NCI-H128 (cell line): ENCODE data around the gene SCAMP5.
A peak's percentile ranks its signal among the peaks of the same experiment; 100 is the strongest.

ENCODE experiments used
- DNase-seq: peaks from one replicate; lab custom pipeline; 2025; ENCODE audit not compliant: unreplicated experiment; lab: John Stamatoyannopoulos, UW

Gene SCAMP5

GRCh38 chr15:74976159-74976558 lies 19.2 kb upstream of the SCAMP5 start:
- DNase-seq: no peak

DNA sequence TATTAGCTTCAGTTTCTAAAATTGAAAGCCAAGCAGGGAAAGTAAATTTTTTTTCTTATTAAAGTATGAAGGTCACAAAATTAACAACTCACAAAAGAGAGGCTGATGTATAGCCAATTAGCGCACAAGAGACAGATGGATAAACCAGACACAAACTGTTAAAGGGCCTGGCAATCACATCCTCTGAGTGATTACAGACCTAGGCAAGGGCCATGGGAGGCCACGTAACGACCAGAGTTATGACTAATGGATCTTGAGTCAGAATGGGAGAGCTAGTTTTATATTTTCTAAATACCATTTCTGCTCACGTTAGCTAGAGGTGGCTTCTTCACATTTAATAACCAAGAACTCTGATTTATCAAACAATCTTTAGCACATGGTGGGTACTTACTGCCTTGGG lies 17.8 kb upstream of the SCAMP5 start:
- no peak for DNase-seq

- no peak for DNase-seq
Observed at GRCh38 chr15:74978077-74978476, 17.3 kb upstream of the SCAMP5 start.

- peak; percentile 31 for DNase-seq
Observed at GRCh38 chr15:74978503-74978902, 16.9 kb upstream of the SCAMP5 start.

DNA sequence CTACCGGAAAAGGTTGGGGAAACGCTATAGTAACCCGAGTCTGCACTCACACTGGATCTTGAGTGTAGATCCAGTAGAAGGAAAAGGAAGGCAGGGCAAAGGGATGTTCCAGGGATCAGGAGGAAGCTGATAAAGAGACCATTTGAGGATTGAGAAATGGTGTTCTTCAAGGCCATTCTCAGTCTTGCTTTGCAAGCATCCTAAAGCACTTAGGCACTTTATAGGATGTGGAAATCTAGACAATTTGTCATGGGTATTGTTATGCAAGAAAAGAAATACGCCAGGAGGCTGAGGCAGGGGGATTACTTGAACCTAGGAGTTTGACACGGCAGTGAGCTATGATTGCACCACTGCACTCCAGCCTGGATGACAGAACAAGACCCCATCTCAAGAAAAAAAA lies 13.2 kb upstream of the SCAMP5 start:
- DNase-seq: no peak

DNA sequence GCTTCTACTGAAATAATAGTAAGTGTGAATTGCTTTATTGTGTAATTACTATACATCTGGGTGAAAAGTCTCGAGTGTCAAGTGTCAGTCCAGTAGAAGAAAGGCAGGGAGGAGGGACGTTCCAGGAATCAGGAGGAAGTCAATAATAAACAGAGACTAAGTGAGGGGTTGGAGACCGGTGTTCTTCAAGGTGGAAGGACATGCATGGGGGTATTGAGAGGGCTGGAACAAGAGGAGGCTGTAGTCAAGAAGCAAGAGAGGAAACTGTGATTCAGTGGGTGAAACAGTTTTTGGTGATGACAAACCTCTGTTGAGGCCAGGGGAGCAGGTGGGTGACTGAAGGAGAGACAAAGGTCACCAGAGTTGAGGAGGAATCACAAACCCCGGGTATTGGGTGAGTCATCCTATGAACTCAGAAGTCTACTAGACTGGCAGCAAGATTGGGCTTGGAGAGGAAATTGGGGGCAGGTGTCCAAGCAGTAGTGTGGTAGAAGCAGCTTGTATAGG lies 11.6 kb upstream of the SCAMP5 start:
- no peak for DNase-seq

DNA sequence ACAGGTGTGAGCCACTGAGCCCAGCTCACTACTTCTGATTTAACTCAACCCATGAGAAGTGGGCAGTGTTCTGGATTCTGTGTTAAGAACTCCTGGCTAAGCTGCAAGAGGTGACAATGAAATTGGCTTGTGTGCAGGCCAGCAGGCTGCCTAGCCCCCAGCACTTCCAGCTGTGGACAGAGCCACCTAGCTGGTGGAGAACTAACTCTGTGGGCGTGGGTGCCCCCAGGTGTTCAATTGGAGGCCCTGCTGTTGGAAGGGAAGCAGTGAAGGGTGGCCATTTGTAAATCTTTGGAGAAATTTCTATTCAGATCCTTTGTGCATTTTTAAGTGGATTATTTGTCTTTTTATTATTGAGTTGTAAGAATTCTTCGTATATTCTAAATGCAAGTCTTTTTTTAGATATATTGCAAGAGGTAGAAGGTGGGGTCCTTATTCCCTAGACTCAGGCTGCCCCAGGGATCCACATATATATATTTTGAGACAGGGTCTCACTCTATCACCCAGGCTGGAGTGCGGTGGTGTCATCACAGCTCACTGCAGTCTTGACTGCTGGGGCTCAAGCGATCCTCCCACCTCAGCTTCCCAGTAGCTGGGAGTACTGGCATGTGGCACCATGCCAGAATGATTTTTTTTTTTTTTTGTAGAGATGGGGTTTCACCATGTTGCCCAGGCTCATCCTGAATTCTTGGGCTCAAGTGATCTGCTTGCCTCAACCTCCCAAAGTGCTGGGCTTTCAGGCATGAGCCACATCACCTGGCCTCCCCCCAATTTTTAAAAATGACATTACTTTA lies 7.2 kb upstream of the SCAMP5 start:
- no peak for DNase-seq

DNA sequence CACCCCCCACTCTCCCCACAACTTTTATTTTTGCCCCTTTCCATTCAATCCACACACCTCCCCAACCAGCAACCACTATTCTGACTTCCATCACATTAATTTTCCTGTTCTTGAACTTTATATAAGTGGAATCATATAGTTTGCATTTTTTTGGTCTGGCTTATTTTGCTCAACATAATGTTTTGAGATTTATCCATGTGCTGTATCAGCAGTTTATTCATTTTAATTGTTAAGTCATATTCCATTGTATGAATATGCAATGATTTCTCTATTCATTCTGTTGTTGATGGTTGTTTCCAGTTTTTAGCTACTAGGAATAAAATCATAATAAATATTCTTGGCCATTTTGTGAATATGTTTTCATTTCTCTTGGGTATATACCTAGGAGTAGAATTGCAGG lies 5.8 kb upstream of the SCAMP5 start:
- DNase-seq: no peak

DNA sequence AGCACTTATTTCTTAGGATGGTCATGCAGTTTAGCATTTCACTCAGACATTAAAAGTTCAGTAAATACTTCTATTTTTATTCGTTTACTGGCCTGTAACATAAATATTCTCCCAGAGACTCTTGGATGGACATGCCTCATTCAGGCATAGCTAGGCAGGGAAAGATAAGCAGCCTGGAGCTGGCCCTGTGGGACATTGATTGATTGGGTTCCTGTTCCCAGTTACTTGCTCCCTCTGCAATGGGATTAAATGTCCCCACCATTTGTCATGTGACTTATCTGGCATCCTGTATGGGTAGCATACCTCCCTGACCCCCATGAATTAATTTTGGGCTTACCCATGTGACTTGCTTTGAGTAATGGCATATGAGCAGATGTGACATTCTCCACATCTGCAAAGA lies 2.7 kb upstream of the SCAMP5 start:
- no peak for DNase-seq

- no peak for DNase-seq
Observed at GRCh38 chr15:74994236-74994635, 1.1 kb upstream of the SCAMP5 start.

DNA sequence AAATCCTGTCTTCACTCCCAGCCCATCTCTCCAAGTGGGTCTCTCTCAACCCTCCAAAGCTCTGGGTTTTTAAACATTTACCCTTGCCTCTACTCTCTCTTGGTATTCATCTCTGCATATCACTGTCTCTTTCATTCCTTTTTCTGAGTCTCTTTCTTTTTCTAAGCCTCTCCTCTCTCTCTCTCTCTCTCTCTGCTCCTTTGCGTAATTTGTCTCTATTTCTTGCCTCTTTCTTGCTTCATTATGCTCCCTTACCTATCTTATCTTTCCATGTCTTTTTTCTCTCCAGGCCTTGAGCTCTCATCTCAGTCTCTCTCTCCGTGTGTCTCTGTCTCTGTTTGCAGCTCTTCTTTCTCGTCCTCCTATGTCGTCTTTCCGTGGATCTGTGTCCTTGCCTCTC lies 678 bp upstream of the SCAMP5 start:
- DNase-seq: no peak

DNA sequence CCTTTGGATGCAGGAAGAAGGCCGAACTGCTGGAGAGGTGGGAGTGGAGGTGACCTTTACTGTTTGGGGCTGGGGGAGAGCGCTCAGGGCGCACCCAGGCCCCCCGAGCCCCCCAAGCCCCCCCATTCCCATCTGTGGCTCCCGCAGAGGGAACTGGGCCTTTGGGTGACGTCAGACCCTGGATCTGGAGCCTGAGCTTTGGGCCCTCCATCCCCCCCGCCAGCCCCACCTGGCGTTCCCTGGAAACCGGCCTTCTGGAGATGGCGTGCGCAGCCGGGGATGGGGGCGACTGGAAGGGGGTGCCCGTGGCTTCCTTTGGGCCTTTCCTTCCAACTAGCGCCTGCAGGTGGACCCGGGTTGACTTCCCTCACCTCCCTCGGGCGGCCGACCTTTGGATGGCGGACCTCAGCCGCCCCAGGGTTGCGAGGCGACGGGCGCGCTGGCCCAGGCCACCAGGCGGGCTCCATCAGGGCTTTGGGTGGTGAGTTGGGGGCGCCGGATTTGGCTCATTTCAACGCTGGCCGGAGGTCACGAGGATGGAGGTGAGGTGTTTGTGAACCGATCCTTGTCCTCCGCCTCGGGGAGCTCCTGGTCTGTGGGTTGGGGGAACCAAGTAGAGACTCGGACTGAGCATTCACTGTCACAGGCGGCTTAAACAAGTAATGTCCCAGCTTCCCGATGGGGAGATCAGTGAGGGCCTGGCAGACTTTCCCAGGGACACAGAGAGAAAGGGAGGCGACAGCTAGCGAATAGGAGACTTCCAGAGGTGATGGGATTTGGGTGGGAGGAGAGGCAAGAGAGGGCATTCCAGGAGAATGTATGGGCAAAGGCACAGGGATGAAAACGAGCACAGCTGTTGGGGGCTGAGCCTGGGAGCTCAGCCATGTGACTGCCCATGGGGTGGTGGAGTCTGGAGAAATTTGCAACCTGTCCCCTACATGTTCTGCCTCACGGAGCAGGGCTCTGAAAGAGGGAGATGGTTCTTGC lies 709 bp downstream of the SCAMP5 start:
- DNase-seq: peak; percentile 14

GRCh38 chr15:74997141-74997540 lies 1.8 kb downstream of the SCAMP5 start:
- no peak for DNase-seq

GRCh38 chr15:74997543-74997942 lies 2.2 kb downstream of the SCAMP5 start:
- no peak for DNase-seq

DNA sequence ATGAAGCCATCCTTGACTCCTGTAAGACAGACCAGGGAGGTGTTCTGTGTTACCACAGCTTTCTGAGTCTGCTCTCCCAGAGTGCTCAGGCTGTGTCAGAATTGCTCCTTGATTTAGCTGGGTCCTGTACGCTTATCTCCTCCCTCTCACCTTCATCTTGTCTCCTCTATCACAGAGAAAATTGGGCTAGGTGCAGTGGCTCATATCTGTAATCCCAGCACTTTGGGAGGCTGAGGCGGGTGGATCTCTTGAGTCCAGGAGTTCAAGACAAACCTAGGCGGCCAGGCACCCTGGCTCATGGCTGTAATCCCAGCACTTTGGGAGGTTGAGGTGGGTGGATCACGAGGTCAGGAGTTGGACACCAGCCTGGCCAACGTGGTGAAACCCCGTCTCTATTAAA lies 5.9 kb downstream of the SCAMP5 start:
- DNase-seq: no peak

- DNase-seq: no peak
Observed at GRCh38 chr15:75002398-75002797, 7.0 kb downstream of the SCAMP5 start.

DNA sequence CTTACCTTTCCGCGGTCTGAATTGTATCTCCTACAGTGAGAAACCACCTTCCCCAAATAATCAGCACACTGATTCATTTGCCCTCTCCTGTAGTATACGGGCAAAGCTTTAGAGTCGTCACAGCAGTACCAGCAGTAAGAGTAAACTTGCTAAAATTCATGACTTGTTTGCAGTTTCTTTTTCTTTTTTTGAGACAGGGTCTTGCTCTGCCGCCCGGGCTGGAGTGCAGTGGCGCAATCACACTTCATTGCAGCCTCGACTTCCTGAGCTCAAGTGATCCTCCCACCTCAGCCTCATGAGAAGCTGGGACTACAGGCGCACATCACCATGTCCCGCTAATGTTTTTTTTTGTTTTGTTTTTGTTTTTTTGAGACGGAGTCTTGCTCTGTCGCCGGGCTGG lies 11.9 kb downstream of the SCAMP5 start:
- DNase-seq: no peak

- no peak for DNase-seq
Observed at GRCh38 chr15:75008221-75008625, 12.9 kb downstream of the SCAMP5 start.

GRCh38 chr15:75008629-75009326 lies 13.4 kb downstream of the SCAMP5 start:
- no peak for DNase-seq

GRCh38 chr15:75016431-75016830 lies 21.1 kb downstream of the SCAMP5 start:
- no peak for DNase-seq

DNA sequence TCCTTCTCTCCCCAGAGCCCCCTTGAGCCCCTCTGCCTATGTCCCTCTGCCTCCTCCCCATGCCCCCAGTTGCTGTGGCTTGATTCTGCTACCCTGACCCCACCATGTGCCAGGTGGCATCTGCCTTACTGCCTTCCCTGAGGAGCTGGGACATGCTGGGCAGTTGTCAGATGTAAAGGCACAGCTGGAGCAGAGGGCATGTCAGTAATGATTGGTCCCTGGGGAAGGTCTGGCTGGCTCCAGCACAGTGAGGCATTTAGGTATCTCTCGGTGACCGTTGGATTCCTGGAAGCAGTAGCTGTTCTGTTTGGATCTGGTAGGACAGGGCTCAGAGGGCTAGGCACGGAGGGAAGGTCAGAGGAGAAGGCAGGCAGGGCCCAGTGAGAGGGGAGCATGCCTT lies 24.6 kb downstream of the SCAMP5 start:
- DNase-seq: no peak
